IMR-90 (cell line): ENCODE measurements around the gene JCAD. TPM values are rescaled to one million over a fixed set of nuclear protein-coding genes. Genes with fewer than 3 reads are reported as not detected.
A peak's percentile ranks its signal among the peaks of the same experiment; 100 is the strongest.

Source experiments
- ATAC-seq: fragments of 200-7000 bp; cut with Tn5 transposase; 2 replicates; pipeline ENCODE4 v1.9.1; 2020; ENCODE audit warnings: low read depth, mild to moderate bottlenecking, moderate library complexity
- BruUV-seq: library from RNA; stranded (reverse); fragments of 400-500 nt; replicated peaks from 2 replicates; lab custom pipeline; 2021; lab: Mats Ljungman, UMichigan
- CTCF ChIA-PET: fragments of 300-600 bp; formaldehyde crosslinking; extraction: SDS; loops from one replicate; lab custom pipeline; 2021; ENCODE audit warnings: antibody characterized with exemption; lab: Yijun Ruan, JAX
- POLR2A ChIA-PET: fragments of 300-600 bp; sonication (Branson Sonifier 250); formaldehyde crosslinking; loops from one replicate; lab custom pipeline; 2022; ENCODE audit warnings: antibody characterized with exemption; ENCODE audit not compliant: unreplicated experiment; lab: Charles Lee
- DNase-seq: peaks from one replicate; pipeline ENCODE4 v3.0.0; 2013
- H2AFZ ChIP-seq: replicated peaks from 2 replicates; pipeline ENCODE3; 2013; ENCODE audit warnings: low read length, mild to moderate bottlenecking; ENCODE audit not compliant: poor library complexity
- H2AK5ac ChIP-seq: 2 replicates; pipeline ENCODE4 v1.6.1; 2013; ENCODE audit warnings: low read depth, low read length, inconsistent platforms
- H2AK9ac ChIP-seq: replicated peaks from 2 replicates; pipeline ENCODE3; 2013; ENCODE audit warnings: mild to moderate bottlenecking, low read depth, low read length, moderate library complexity; ENCODE audit not compliant: poor library complexity
- H2BK120ac ChIP-seq: 2 replicates; pipeline ENCODE4 v1.6.1; 2013; ENCODE audit warnings: low read depth, low read length, inconsistent platforms
- H2BK15ac ChIP-seq: 3 replicates; pipeline ENCODE4 v1.6.1; 2013; ENCODE audit warnings: low read depth, low read length, inconsistent platforms
- H2BK20ac ChIP-seq: 2 replicates; pipeline ENCODE4 v1.6.1; 2013; ENCODE audit warnings: low read depth, mild to moderate bottlenecking, inconsistent platforms, low read length, moderate library complexity
- H2BK5ac ChIP-seq: 2 replicates; pipeline ENCODE4 v1.6.1; 2013; ENCODE audit warnings: mild to moderate bottlenecking, low read depth, low read length, inconsistent platforms; ENCODE audit not compliant: poor library complexity, severe bottlenecking
- H3K14ac ChIP-seq: replicated peaks from 2 replicates; pipeline ENCODE4 v1.6.1; 2013; ENCODE audit warnings: low read depth, low read length, inconsistent platforms
- H3K18ac ChIP-seq: 2 replicates; pipeline ENCODE4 v1.6.1; 2013; ENCODE audit warnings: low read depth, low read length, control low read depth
- H3K23ac ChIP-seq: 2 replicates; pipeline ENCODE4 v1.6.1; 2013; ENCODE audit warnings: low read depth, low read length, inconsistent platforms
- H3K27ac ChIP-seq: 2 replicates; pipeline ENCODE4 v1.5.1; 2013; ENCODE audit warnings: mild to moderate bottlenecking, control low read depth, low read length; ENCODE audit not compliant: insufficient read depth
- H3K27me3 ChIP-seq: 2 replicates; pipeline ENCODE4 v1.6.1; 2013; ENCODE audit warnings: low read length; ENCODE audit not compliant: control insufficient read depth, insufficient read depth
- H3K36me3 ChIP-seq: 2 replicates; pipeline ENCODE4 v1.6.1; 2013; ENCODE audit warnings: low read length, mixed read lengths; ENCODE audit not compliant: control insufficient read depth, insufficient read depth
- H3K4ac ChIP-seq: 2 replicates; pipeline ENCODE4 v1.6.1; 2013; ENCODE audit warnings: low read depth, low read length, inconsistent platforms
- H3K4me1 ChIP-seq: 2 replicates; pipeline ENCODE4 v1.6.1; 2013; ENCODE audit warnings: low read length, mixed read lengths; ENCODE audit not compliant: control insufficient read depth, insufficient read depth
- H3K4me2 ChIP-seq: 2 replicates; pipeline ENCODE4 v1.6.1; 2013; ENCODE audit warnings: low read depth, mild to moderate bottlenecking, control low read depth, low read length, moderate library complexity
- H3K4me3 ChIP-seq: 2 replicates; pipeline ENCODE4 v1.5.1; 2013; ENCODE audit warnings: low read depth, mild to moderate bottlenecking, control low read depth, low read length, moderate library complexity; ENCODE audit not compliant: insufficient read depth
- H3K56ac ChIP-seq: 2 replicates; pipeline ENCODE4 v1.6.1; 2013; ENCODE audit warnings: low read length, inconsistent platforms; ENCODE audit not compliant: insufficient read depth; ENCODE audit errors: extremely low read depth
- H3K79me1 ChIP-seq, 2 experiments: 2 replicates each; pipeline ENCODE4 v1.6.1; 2013; ENCODE audit warnings: low read length in 2 of 2, inconsistent platforms in 1 of 2, low read depth in 1 of 2
- H3K9ac ChIP-seq: 2 replicates; pipeline ENCODE4 v1.6.1; 2013; ENCODE audit warnings: low read depth, low read length, control low read depth
- H3K9me1 ChIP-seq: 2 replicates; pipeline ENCODE4 v1.6.1; 2013; ENCODE audit warnings: low read length, inconsistent platforms; ENCODE audit not compliant: insufficient read depth
- H3K9me3 ChIP-seq: 2 replicates; pipeline ENCODE4 v1.6.1; 2013; ENCODE audit warnings: low read length; ENCODE audit not compliant: control insufficient read depth, insufficient read depth
- H4K20me1 ChIP-seq: 2 replicates; pipeline ENCODE4 v1.6.1; 2013; ENCODE audit warnings: low read length, inconsistent platforms; ENCODE audit not compliant: insufficient read depth
- H4K5ac ChIP-seq: 2 replicates; pipeline ENCODE4 v1.6.1; 2013; ENCODE audit warnings: mild to moderate bottlenecking, low read depth, low read length, control low read depth
- H4K8ac ChIP-seq, 2 experiments: 2 replicates each; pipeline ENCODE4 v1.6.1; 2013; ENCODE audit warnings: low read depth in 2 of 2, low read length in 2 of 2, control low read depth in 1 of 2, inconsistent platforms in 1 of 2
- H4K91ac ChIP-seq: 2 replicates; pipeline ENCODE4 v1.6.1; 2013; ENCODE audit warnings: low read depth, low read length, inconsistent platforms; ENCODE audit not compliant: insufficient read depth
- BHLHE40 ChIP-seq: fragments of 150-350 bp; IDR thresholded peaks from 2 replicates; pipeline ENCODE4 v1.6.1; 2016; ENCODE audit warnings: mild to moderate bottlenecking, low read depth, low read length
- CHD1 ChIP-seq: IDR thresholded peaks from 2 replicates; pipeline ENCODE4 v1.6.1; 2012; ENCODE audit warnings: low read depth, low read length, improper control_type of control experiment
- CTCF ChIP-seq: conservative IDR thresholded peaks from 2 replicates; pipeline ENCODE4 v1.5.1; 2012; ENCODE audit warnings: mild to moderate bottlenecking, low read depth, low read length, improper control_type of control experiment
- FOS ChIP-seq: fragments of 150-350 bp; IDR thresholded peaks from 2 replicates; pipeline ENCODE4 v1.6.1; 2016; ENCODE audit warnings: low read depth, low read length
- RAD21 ChIP-seq: IDR thresholded peaks from 2 replicates; pipeline ENCODE4 v1.6.1; 2012; ENCODE audit warnings: low read length, improper control_type of control experiment
- SMC3 ChIP-seq: fragments of 150-350 bp; IDR thresholded peaks from 2 replicates; pipeline ENCODE4 v1.6.1; 2016; ENCODE audit warnings: low read depth, mild to moderate bottlenecking, antibody characterized with exemption, low read length, moderate library complexity
- USF2 ChIP-seq: fragments of 150-350 bp; IDR thresholded peaks from 2 replicates; pipeline ENCODE4 v1.6.1; 2017; ENCODE audit warnings: mild to moderate bottlenecking, antibody characterized with exemption, low read length, low read depth
- WGBS, 2 experiments: methylation state at CpG; one replicate each; pipeline versions ENCODE4 v1.1.5 to v1.1.7; 2013; ENCODE audit warnings: missing lambda C conversion rate in 2 of 2; ENCODE audit not compliant: insufficient read length in 1 of 2; ENCODE audit errors: extremely low coverage in 2 of 2; 5-methylcytosine and 5-hydroxymethylcytosine counted together
- dilution Hi-C: fragments of 300-500 bp; cut with HindIII; formaldehyde crosslinking; loops from one replicate; pipeline ENCODE4 v1.14.3; 2018; ENCODE audit warnings: low sequenced_read_pairs; ENCODE audit not compliant: unreplicated experiment
- in situ Hi-C: fragments of 300-500 bp; cut with MboI; formaldehyde crosslinking; loops from 3 replicates; pipeline ENCODE4 v1.14.3; 2019; ENCODE audit warnings: low sequenced_read_pairs, inconsistent platforms, mixed read lengths
- intact Hi-C: fragments of 100-400 bp; cut with micrococcal nuclease; formaldehyde crosslinking; loops from 2 replicates; pipeline ENCODE4 v1.10.0; 2022
- polyA plus RNA-seq, 3 experiments: library from polyadenylated mRNA; depleted of rRNA; stranded (reverse); fragments of >200 nt; gene quantifications; 2 replicates each; pipeline ENCODE4 v1.2.3, GENCODE V29; 2012; ENCODE audit warnings: low replicate concordance in 1 of 3
- total RNA-seq: library from RNA; depleted of rRNA; stranded (reverse); fragments of >200 nt; gene quantifications from 2 replicates; pipeline ENCODE4 v1.2.3, GENCODE V29; 2012

JCAD gene
- total and polyA plus RNA-seq, 2 of the 4 experiments (the other 2 are of a cell fraction) = 15.9 to 16.8 TPM

- Histone ChIP-seq H3K79me1 (no peaks in the 10 kb centered on the region), H4K91ac (no peak overlapping the region; the same call in 1 of the 2 replicates), H4K20me1 (no peaks in the 10 kb centered on the region), H3K4me2 (no peak overlapping the region), H3K18ac (no peak overlapping the region; the same call in 1 of the 2 replicates), H2AK5ac (peak overlapping the region; percentile 37; the same call in 1 of the 2 replicates), H2BK20ac (peak overlapping the region; percentile 77), H3K4ac (peak overlapping the region; percentile 20; the same call in 1 of the 2 replicates), H3K27me3 (peaks cover 18% of the 10 kb centered on the region), H2BK15ac (0 out of 3 replicates have a peak overlapping the region, but pooled peaks have one; percentile 18), H3K9me3 (no peaks in the 10 kb centered on the region), H4K5ac (no peak overlapping the region; the same call in 1 of the 2 replicates), H2AFZ (peak overlapping the region; percentile 0), H3K56ac (no peak overlapping the region), H2AK9ac (no peak overlapping the region), H3K14ac (0 out of 2 replicates have a peak overlapping the region, but pooled peaks have one; percentile 24), H2BK5ac (no peak overlapping the region), H4K8ac (peak overlapping the region in 1 of 2 experiments; percentile 4; a peak in 1 of 4 replicates), H3K36me3 (no peaks in the 10 kb centered on the region), H3K4me3 (no peak overlapping the region), H3K23ac (0 out of 2 replicates have a peak overlapping the region, but pooled peaks have one; percentile 39), H3K27ac (no peak overlapping the region), H3K9me1 (0 out of 2 replicates have a peak, but pooled peaks cover 5% of the 10 kb centered on the region), H3K9ac (no peak overlapping the region), H2BK120ac (peak overlapping the region; percentile 58), H3K4me1 (peaks cover 8% of the 10 kb centered on the region)
- 67% methylated on average over 8 of the region's 18 CpGs; no CpG with 5 or more reads in 1 of the 2 experiments for WGBS, 2 experiments
- ChIA-PET CTCF (interaction anchor here (0.7 kb wide), 1 partner anchor 134 kb away, joined by 5 read pairs; no protein-coding TSS in a partner anchor), POLR2A (no interaction called here)
- TF ChIP-seq BHLHE40 = peak; percentile 18; the same call in 1 of the 2 replicates
- no peak for TF ChIP-seq CTCF
- TF ChIP-seq USF2 = no peak
- no peak for TF ChIP-seq SMC3
- no peak for TF ChIP-seq CHD1
- TF ChIP-seq FOS = no peak
- TF ChIP-seq RAD21 = no peak
- dilution Hi-C loops = no loop called here
- ATAC-seq = peak; percentile 43
- DNase-seq = no peak
- in situ Hi-C loops = loop anchor here (10.0 kb wide), 1 partner anchor 601 kb away; no protein-coding TSS in a partner anchor
- intact Hi-C loops = no loop called here
- BruUV-seq = no TSS peak
Observed at GRCh38 chr10:29993319-29993915, 66.0 kb downstream of the JCAD start.
